Measurements from ENCODE around the gene TNNI3K.

TNNI3K gene

DNA sequence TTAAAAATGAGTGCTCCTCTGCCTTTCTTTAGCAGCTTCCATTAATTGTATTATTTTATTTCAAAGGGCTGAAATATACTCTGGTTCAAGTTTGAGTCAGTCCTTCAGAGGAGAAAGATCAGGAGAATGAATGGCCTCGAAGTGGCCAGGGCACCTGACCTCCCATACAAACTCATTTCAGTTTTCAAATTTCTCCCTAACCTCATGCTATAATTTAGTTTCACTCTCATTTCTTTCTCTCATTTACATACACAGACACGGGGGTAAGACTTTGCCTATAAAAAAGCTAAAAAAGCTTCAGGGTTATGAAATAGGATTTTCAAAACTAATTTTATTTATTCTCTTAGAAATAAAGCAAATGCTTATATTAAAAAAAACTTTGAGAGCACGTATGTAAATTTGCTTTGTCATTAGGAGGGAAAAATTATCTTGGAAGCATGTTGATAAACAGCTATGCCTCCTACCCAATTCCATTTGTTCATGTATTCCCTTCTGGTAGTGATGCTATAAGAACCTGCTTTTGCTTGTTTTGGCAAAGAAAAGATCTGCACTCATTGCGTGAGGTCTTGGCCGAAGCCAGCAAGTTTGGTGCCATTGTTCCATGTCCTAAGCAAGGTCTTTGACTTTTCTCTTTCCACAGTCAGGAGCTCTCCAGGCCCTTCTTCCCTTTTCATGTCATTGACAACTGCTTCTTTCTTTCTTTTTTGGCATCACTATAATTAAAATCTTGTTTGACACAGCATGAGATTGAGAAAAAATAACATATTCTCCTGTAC, 357.6 kb downstream of the TNNI3K start:
- DNase-seq: no peak
- Histone ChIP-seq H3K27me3 (ENCODE audit: insufficient read depth, low read depth, severe bottlenecking) (no peaks in the 10 kb centered on the region), H3K36me3 (no peaks in the 10 kb centered on the region), H3K9me3 (ENCODE audit: severe bottlenecking) (no peaks in the 10 kb centered on the region), H3K27ac (no peak overlapping the region), H3K4me3 (ENCODE audit: low read depth, low read length) (no peak overlapping the region)
- TF ChIP-seq, protein P1, sequence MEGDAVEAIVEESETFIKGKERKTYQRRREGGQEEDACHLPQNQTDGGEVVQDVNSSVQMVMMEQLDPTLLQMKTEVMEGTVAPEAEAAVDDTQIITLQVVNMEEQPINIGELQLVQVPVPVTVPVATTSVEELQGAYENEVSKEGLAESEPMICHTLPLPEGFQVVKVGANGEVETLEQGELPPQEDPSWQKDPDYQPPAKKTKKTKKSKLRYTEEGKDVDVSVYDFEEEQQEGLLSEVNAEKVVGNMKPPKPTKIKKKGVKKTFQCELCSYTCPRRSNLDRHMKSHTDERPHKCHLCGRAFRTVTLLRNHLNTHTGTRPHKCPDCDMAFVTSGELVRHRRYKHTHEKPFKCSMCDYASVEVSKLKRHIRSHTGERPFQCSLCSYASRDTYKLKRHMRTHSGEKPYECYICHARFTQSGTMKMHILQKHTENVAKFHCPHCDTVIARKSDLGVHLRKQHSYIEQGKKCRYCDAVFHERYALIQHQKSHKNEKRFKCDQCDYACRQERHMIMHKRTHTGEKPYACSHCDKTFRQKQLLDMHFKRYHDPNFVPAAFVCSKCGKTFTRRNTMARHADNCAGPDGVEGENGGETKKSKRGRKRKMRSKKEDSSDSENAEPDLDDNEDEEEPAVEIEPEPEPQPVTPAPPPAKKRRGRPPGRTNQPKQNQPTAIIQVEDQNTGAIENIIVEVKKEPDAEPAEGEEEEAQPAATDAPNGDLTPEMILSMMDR (IDR thresholded peaks at IDR 0.05; ENCODE audit: low read depth, low read length): no peak

Measured in WERI-Rb-1 (cell line).